ENCODE results near the gene MCL1.
A peak's percentile ranks its signal among the peaks of the same experiment; 100 is the strongest.
"Not testable (repeated sequence)": the region's sequence is repeated elsewhere in the genome, so short reads cannot be mapped to it uniquely, and the experiment has no call there.

MCL1 gene

DNA sequence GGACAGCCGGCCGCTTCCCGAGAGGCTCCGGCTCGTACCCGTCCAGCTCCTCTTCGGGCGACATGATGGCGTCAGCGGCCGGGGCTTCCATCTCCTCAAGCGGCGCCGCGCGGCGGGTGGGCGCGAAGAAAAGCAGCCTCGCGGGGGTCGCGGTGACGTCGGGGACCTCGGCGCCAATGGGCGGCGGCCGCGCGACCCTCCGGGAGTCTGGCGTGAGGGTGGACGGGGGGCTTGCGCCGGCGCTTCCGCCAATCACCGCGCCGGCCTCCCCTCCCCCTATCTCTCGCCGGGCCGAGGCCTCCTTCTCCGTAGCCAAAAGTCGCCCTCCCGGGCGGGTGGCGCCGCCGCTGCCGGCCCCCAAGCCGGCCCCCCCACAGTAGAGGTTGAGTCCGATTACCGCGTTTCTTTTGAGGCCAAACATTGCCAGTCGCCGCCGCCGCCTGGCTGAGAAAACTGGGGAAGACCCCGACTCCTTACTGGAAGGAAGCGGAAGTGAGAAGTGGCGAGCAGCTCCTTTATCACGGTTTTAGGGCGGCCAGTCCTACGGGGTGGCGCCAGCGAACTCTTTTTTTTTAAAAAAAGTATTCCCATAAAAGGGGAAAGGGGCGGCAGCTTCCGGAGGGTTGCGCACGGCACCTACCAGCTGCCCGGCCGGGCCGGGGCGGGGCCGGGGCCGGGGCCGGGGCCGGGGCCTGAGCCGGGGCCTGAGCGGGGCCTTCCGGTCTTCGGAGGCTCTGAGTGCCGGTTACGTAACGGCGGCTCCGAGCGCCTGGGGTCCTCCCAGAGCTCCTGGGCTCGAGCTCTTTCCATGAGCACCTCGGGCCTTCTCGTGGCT is at the start of gene MCL1:
Gene MCL1, minus strand, starts transcription at position 501 of the 835 bp plus-strand sequence. Its CDS starts 80 bp downstream, at position 421.
- TF ChIP-seq EZH2phosphoT487 (IDR thresholded peaks at IDR 0.05; ENCODE audit: low read depth), result no peak
- TF ChIP-seq, protein P1, sequence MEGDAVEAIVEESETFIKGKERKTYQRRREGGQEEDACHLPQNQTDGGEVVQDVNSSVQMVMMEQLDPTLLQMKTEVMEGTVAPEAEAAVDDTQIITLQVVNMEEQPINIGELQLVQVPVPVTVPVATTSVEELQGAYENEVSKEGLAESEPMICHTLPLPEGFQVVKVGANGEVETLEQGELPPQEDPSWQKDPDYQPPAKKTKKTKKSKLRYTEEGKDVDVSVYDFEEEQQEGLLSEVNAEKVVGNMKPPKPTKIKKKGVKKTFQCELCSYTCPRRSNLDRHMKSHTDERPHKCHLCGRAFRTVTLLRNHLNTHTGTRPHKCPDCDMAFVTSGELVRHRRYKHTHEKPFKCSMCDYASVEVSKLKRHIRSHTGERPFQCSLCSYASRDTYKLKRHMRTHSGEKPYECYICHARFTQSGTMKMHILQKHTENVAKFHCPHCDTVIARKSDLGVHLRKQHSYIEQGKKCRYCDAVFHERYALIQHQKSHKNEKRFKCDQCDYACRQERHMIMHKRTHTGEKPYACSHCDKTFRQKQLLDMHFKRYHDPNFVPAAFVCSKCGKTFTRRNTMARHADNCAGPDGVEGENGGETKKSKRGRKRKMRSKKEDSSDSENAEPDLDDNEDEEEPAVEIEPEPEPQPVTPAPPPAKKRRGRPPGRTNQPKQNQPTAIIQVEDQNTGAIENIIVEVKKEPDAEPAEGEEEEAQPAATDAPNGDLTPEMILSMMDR (IDR thresholded peaks at IDR 0.05; ENCODE audit: low read depth, low read length), result no peak
- Histone ChIP-seq H3K27me3 (ENCODE audit: low read depth, low read length) (no peaks in the 10 kb centered on the region), H3K4me2 (ENCODE audit: low read length) (peak within 1 kb of the TSS; percentile 94), H3K79me2 (ENCODE audit: low read length) (peaks cover 60% of the 10 kb centered on the region), H3K9me3 (ENCODE audit: insufficient read depth, low read length) (no peaks in the 10 kb centered on the region), H2AFZ (ENCODE audit: low read depth, low read length) (peak within 1 kb of the TSS; percentile 52), H4K20me1 (ENCODE audit: insufficient read depth, low read length) (peaks cover 49% of the 10 kb centered on the region), H3K36me3 (replicated peaks; ENCODE audit: low read depth, low read length) (peaks cover 47% of the 10 kb centered on the region), H3K9ac (ENCODE audit: low read length) (peak within 1 kb of the TSS; percentile 99), H3K27ac (ENCODE audit: low read length) (peak within 1 kb of the TSS; percentile 89), H3K4me3 (ENCODE audit: low read length) (peak within 1 kb of the TSS; percentile 81), H3K4me1 (ENCODE audit: low read length) (peaks cover 31% of the 10 kb centered on the region)

DNA sequence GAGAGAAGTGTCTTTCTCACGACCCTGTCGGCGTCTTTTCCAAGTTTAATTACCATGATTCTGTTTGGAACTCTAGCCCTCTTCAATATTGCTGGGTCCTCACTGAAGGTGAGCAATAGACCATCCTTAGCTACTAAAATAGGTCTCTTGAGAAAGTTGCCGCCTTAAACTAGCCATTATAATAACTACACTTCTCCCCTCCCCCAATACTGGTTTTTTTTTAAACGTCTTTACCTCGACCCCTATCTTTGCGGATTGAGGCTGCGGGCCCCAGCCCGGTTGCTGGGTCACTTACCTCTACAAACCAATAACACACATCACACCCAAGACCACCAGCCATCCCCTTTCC is 49.3 kb upstream of the MCL1 start:
- Histone ChIP-seq H3K4me1 (ENCODE audit: low read length) (peaks cover 21% of the 10 kb centered on the region), H3K9me3 (ENCODE audit: insufficient read depth, low read length) (no peaks in the 10 kb centered on the region), H2AFZ (ENCODE audit: low read depth, low read length) (no peak overlapping the region), H3K27ac (ENCODE audit: low read length) (peak overlapping the region; percentile 87), H3K36me3 (replicated peaks; ENCODE audit: low read depth, low read length) (peaks cover 27% of the 10 kb centered on the region), H4K20me1 (ENCODE audit: insufficient read depth, low read length) (peaks cover 11% of the 10 kb centered on the region), H3K4me3 (ENCODE audit: low read length) (peak overlapping the region; percentile 82), H3K9ac (ENCODE audit: low read length) (peak overlapping the region; percentile 89), H3K4me2 (ENCODE audit: low read length) (peak overlapping the region; percentile 88), H3K79me2 (ENCODE audit: low read length) (peaks cover 40% of the 10 kb centered on the region), H3K27me3 (ENCODE audit: low read depth, low read length) (no peaks in the 10 kb centered on the region)
- TF ChIP-seq EZH2phosphoT487 (IDR thresholded peaks at IDR 0.05; ENCODE audit: low read depth), result no peak
- TF ChIP-seq, protein P1 (IDR thresholded peaks at IDR 0.05; ENCODE audit: low read depth, low read length), result no peak

DNA sequence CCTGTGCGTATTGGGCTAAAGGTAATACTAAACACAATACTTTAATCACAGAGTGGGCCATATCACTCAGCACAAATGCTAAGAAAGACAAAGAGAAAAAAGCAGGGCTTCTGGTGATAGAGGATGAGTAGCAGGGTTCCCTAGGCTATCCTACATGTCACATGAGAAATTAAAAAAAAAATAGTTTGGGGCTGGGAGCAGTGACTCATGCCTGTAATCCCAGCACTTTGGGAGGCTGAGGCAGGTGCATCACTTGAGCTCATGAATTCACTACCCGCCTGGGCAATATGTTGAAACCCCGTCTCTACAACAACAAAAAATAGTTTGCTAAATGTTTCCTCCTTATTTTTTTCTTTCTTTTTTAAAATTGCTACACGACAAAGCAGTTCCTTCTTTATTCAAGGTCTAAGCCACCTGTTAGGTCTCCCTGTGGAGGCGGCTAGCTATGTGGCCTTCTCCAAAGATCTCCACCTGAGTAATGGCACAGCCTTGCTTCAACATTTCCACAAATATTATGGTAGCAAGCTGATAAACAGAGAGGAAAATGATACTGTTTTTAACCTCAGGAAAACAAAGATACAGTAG is 48.5 kb upstream of the MCL1 start:
- Histone ChIP-seq H3K79me2 (ENCODE audit: low read length) (peaks cover 40% of the 10 kb centered on the region), H3K27ac (ENCODE audit: low read length) (no peak overlapping the region), H3K4me1 (ENCODE audit: low read length) (peaks cover 21% of the 10 kb centered on the region), H4K20me1 (ENCODE audit: insufficient read depth, low read length) (peaks cover 11% of the 10 kb centered on the region), H3K36me3 (replicated peaks; ENCODE audit: low read depth, low read length) (peaks cover 32% of the 10 kb centered on the region), H3K9me3 (ENCODE audit: insufficient read depth, low read length) (no peaks in the 10 kb centered on the region), H3K4me2 (ENCODE audit: low read length) (peak overlapping the region; percentile 88), H3K9ac (ENCODE audit: low read length) (peak overlapping the region; percentile 89), H3K27me3 (ENCODE audit: low read depth, low read length) (no peaks in the 10 kb centered on the region), H3K4me3 (ENCODE audit: low read length) (peak overlapping the region; percentile 82), H2AFZ (ENCODE audit: low read depth, low read length) (no peak overlapping the region)
- TF ChIP-seq, protein P1 (IDR thresholded peaks at IDR 0.05; ENCODE audit: low read depth, low read length), result no peak
- TF ChIP-seq EZH2phosphoT487 (IDR thresholded peaks at IDR 0.05; ENCODE audit: low read depth), result no peak

DNA sequence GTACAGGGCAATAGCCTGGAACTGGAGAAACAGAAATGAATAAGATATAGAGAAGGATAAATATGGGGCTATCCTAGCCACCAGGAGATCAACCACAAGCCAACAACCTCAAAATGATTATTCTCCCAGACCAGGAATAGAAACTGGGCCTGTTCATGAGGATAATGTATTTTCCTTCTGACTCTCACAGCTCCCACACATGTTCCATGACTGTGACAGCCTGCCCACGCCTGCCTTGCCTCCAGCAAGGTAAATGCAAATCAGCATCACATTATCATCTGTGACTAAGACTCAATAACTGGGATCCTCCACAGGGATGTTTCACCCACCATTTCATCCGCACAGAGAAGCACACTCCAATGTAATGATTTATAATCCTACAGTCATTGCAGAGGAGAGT is 46.7 kb upstream of the MCL1 start:
- H3K4me2 ChIP-seq (ENCODE audit: low read length), result no peak overlapping the region
- TF ChIP-seq, protein P1 (IDR thresholded peaks at IDR 0.05; ENCODE audit: low read depth, low read length), result no peak
- TF ChIP-seq EZH2phosphoT487 (IDR thresholded peaks at IDR 0.05; ENCODE audit: low read depth), result no peak
- H2AFZ ChIP-seq (ENCODE audit: low read depth, low read length), result no peak overlapping the region
- peaks cover 31% of the 10 kb centered on the region for H3K4me1 ChIP-seq (ENCODE audit: low read length)
- peaks cover 14% of the 10 kb centered on the region for H4K20me1 ChIP-seq (ENCODE audit: insufficient read depth, low read length)
- no peaks in the 10 kb centered on the region for H3K27me3 ChIP-seq (ENCODE audit: low read depth, low read length)
- H3K79me2 ChIP-seq (ENCODE audit: low read length), result peaks cover 40% of the 10 kb centered on the region
- H3K36me3 ChIP-seq (replicated peaks; ENCODE audit: low read depth, low read length), result peaks cover 44% of the 10 kb centered on the region
- H3K27ac ChIP-seq (ENCODE audit: low read length), result no peak overlapping the region
- H3K4me3 ChIP-seq (ENCODE audit: low read length), result no peak overlapping the region
- no peak overlapping the region for H3K9ac ChIP-seq (ENCODE audit: low read length)
- H3K9me3 ChIP-seq (ENCODE audit: insufficient read depth, low read length), result no peaks in the 10 kb centered on the region

DNA sequence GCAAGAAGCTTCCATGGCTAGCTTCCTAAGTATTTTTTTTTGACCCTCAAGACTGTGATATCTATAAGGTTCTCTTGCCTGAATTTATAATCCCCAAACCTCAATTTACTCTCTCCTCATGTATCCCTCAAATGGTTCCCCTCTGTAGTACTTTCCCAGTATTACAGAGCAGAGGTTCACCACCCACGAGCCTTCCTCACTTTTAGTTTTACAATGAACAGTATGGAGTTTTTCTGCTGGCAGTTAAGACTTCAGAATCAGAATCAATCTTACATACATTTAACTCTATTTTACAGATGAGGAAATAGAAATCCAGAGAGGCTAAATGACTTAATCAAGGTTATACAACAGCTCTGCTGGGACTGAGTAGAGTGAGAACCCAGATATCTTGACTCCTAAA is 45.1 kb upstream of the MCL1 start:
- H3K27me3 ChIP-seq (ENCODE audit: low read depth, low read length); H2AFZ ChIP-seq (ENCODE audit: low read depth, low read length); H3K9ac ChIP-seq (ENCODE audit: low read length); H3K4me2 ChIP-seq (ENCODE audit: low read length); H3K9me3 ChIP-seq (ENCODE audit: insufficient read depth, low read length); H3K4me3 ChIP-seq (ENCODE audit: low read length); H3K27ac ChIP-seq (ENCODE audit: low read length): not testable (repeated sequence)
- Histone ChIP-seq H3K79me2 (ENCODE audit: low read length) (peaks cover 31% of the 10 kb centered on the region), H4K20me1 (ENCODE audit: insufficient read depth, low read length) (peaks cover 14% of the 10 kb centered on the region), H3K36me3 (replicated peaks; ENCODE audit: low read depth, low read length) (peaks cover 58% of the 10 kb centered on the region), H3K4me1 (ENCODE audit: low read length) (peaks cover 23% of the 10 kb centered on the region)

DNA sequence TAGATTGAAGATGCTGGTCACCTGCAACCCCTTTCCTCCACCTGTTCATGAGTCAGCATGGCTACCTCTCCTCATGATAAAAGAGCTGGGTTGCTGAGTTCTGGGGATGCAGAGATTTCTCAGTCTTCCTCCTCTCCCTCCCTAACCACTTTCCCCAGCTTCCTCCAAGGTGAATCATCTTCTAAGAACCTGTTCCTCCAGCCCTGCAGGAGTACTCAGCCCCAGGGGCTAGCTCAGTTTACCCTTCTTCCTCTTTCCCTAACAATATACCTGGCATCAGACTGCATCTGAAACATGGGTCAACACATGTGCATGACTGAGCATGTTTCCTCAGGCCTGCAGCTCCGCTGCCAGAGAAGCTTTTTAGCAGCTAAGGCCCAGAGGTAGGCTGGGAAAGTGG is 44.7 kb upstream of the MCL1 start:
- not testable (repeated sequence) for H3K9ac ChIP-seq (ENCODE audit: low read length); H3K27ac ChIP-seq (ENCODE audit: low read length); H3K4me3 ChIP-seq (ENCODE audit: low read length); H2AFZ ChIP-seq (ENCODE audit: low read depth, low read length); H3K9me3 ChIP-seq (ENCODE audit: insufficient read depth, low read length); H3K4me2 ChIP-seq (ENCODE audit: low read length); H3K27me3 ChIP-seq (ENCODE audit: low read depth, low read length)
- Histone ChIP-seq H4K20me1 (ENCODE audit: insufficient read depth, low read length) (peaks cover 14% of the 10 kb centered on the region), H3K36me3 (replicated peaks; ENCODE audit: low read depth, low read length) (peaks cover 62% of the 10 kb centered on the region), H3K4me1 (ENCODE audit: low read length) (peaks cover 23% of the 10 kb centered on the region), H3K79me2 (ENCODE audit: low read length) (peaks cover 31% of the 10 kb centered on the region)
